PC-3 (cell line): ENCODE measurements around the gene MAGEF1.

Source experiments
- EZH2 ChIP-seq: fragments of 300-600 bp; sonication (generic); IDR thresholded peaks from one replicate; pipeline ENCODE4 v1.6.1; 2017; ENCODE audit warnings: antibody characterized with exemption, mild to moderate bottlenecking, low read length; ENCODE audit not compliant: unreplicated experiment
- EZH2phosphoT487 ChIP-seq: fragments of 300-600 bp; sonication (generic); IDR thresholded peaks from 2 replicates; pipeline ENCODE4 v1.6.1; 2018; ENCODE audit warnings: mild to moderate bottlenecking, antibody characterized with exemption, low read length, borderline replicate concordance
- TF ChIP-seq, protein P1 (sequence below): fragments of 300-600 bp; sonication (generic); conservative IDR thresholded peaks from 2 replicates; pipeline ENCODE4 v1.5.1; 2017; ENCODE audit warnings: antibody characterized with exemption, low read depth, mild to moderate bottlenecking, low read length

DNA sequence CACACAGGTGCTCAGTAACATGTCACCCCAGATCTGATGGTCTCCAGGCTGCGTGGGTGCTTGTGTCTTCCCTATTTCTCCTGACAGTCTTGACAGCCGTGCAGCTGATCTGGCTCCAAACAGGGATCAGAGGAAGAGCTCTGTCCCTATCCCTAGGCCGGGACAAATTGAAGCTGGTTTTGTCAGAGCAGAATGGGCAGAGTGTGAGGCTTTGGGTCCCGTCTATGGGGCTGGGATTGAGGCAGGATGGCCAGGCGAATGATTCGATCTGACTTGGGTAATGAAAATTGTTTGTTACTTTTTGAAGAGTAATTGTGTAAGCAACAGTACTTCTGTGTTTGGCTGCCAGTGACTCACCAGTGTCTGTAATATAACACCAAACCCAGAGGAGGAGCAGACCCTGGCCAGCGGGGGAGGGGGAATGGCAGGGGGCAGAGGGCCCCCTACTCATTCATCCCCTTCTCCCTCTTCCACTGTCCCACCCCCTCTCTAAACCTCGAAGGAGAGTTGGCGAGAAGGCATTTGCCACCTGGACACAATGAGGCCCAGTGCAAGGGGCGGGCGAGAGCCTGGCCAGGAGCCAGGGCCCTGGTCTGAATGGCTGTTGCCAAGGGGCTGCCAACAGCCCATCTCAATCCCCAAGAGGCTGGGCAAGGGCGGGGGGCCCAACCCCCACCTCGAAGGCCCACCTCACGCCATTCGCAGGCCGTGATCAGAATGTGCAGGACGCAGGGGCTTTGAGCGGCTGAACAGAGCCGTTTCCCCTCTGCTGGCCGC is 4.9 kb upstream of the MAGEF1 start:
- TF ChIP-seq, protein P1, sequence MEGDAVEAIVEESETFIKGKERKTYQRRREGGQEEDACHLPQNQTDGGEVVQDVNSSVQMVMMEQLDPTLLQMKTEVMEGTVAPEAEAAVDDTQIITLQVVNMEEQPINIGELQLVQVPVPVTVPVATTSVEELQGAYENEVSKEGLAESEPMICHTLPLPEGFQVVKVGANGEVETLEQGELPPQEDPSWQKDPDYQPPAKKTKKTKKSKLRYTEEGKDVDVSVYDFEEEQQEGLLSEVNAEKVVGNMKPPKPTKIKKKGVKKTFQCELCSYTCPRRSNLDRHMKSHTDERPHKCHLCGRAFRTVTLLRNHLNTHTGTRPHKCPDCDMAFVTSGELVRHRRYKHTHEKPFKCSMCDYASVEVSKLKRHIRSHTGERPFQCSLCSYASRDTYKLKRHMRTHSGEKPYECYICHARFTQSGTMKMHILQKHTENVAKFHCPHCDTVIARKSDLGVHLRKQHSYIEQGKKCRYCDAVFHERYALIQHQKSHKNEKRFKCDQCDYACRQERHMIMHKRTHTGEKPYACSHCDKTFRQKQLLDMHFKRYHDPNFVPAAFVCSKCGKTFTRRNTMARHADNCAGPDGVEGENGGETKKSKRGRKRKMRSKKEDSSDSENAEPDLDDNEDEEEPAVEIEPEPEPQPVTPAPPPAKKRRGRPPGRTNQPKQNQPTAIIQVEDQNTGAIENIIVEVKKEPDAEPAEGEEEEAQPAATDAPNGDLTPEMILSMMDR: no peak
- TF ChIP-seq EZH2 (no peak), EZH2phosphoT487 (no peak)
